Measurements from ENCODE around the gene RAB11FIP4.

RAB11FIP4 gene

DNA sequence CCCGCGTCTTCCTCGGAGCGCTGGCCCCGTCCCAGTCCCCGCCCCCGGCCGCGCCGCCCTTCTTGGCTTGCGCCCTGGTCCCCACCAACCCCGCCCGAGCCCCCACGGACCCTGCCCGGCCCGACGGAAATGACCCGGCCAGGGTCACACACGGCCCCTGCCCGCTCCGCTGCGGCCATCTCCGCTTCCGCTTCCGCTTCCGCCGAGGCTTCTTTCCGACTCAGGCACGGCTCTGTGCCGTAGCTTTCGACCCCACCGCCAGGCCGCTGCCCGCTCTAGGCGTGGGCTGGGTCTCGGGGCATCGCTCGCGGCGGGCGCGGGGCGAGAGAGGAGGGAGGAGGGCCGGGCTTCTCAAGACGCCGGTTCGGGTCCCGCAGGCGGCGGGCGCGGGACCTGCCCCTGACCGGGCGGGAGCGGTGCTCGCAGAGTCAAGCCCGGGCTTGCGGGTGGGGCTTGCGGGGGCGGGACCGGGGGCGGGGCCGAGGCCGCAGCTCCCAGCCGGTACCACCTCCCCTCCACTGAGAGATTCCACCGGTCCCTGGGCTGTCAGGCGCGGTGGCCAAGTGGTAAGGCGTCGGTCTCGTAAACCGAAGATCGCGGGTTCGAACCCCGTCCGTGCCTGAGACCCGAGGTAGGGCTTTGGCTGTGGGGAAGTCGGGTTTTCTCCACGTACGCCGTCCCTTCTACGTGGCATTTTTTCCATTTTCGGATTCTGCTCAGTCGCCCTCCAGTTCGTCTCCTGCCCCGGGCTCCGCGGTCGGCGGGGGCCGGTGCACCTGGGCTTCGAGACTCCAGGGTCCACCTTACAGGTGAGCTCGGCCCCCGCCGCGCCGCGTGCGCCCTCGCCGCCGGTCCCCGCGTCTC is 158.3 kb downstream of the RAB11FIP4 start:
- peak; percentile 73 for DNase-seq (ENCODE audit: low read depth)

DNA sequence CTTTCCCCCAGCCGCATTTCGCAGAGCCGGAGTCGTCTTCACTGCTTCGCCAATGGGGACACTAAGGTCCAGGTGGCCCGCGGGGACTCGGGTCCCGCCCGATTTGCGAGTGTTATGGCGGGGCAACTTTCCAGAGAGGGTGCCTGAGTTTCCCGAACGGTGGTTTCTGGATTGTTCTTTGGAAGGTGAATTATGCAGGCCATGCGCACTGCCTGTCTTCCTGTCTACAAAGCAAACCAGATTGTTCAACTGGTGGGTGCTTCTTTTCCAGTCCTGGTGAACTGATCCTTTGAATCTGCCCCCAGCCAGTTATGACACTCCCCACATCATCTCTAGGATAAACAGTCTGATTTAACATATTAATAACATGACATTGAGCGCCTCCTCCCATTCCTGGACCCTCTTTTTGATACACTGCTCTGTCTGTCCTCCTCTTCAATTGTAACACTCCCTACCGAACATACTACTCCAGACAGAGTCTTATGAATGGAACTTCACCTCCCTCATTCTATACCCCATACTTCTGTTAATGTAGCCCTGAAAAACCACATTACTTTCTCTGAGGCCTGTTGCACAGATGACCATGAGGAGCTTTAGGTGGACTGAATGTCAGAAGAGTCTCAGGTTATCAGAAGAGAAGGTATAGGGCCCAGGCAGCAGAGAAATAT is 159.0 kb downstream of the RAB11FIP4 start:
- DNase-seq (ENCODE audit: low read depth), result no peak

DNA sequence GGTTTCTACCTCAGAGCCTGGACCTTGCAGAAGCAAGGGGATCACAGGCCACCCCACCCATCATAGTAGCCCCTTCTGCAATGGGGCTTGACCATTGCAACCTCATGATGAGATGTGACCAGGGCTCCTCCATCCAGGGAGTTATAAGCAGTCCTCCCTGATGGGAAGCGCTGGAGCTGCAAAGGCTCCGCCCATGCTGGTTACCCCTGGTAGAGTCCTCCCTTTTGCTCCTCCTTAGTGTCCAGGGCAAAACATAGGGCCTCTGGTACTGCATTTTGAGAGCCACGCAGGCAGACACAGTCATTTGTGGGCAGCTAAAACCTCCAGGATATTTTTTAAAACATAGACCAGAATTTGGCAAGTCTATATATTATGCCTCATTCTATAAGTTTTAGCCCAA is 161.1 kb downstream of the RAB11FIP4 start:
- DNase-seq (ENCODE audit: low read depth), result no peak

DNA sequence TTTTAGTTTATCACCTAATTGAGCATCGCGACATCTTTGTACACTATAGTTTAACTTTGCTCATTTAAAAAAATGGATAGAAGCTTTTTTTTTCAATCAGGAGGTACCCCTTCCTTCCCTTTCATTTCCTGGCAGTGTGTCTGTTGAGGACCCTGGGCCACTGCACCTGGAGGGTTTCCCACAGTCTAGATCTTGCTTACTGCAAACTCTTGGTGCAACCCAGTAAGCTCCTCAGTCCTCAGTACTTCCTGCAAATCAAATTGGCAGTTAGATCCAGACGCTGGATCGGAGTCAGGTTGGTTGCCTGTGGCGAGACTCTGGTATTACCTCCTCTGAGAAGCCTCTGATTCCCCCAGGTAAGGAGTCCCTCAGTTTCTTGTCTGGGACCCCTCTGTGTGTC is 162.0 kb downstream of the RAB11FIP4 start:
- DNase-seq (ENCODE audit: low read depth), result no peak

DNA sequence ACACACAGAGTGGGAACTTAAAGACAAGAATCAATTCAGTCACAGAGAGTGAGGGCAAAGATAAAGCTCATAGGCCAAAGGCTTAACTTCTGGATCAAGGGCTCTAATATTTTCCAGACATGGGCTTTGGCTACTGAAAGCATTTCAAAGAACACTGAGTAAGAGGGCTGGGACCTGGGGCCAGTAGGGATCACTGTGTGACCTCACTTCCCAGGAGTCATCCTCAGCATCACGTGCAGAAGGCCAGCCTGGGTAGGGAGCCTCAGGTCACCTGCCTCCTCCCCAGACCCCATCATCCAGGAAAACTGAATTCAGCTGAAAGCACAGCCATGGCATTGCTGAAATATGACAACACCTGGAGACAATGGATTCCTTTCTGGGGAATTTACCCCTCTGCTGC is 163.5 kb downstream of the RAB11FIP4 start:
- no peak for DNase-seq (ENCODE audit: low read depth)

DNA sequence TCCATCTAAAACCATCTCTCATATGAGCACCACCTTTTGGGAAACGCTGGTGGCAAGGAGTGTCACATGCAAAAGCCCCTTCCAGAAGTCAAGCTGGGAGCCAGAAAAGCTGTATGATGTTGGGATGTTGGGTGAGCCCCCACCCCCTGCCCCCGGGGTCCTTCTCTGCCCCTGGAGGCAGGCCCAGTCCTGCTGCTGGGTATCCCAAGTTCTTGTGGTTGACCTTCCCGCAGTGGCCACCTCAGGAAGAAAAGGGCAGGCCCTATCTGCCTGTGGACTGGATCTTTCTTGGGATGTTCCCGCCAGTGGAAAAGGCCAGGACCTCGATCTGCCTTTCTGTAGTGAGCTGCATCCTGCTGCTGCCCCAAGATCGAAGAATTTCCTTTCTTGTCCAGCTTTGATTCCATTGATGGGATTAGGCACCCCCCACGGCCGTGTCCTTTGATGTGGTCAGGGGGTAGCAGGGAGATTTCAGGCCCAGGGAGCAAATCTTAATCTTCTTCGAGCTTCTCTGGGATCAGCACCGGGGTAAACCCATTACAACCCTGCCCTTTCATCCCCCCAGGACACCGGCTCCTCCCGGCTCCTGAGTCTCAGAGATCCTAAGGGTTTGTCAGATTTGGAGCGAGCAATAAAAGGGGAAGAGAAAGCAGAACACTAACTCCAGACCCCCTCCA is 165.6 kb downstream of the RAB11FIP4 start:
- DNase-seq (ENCODE audit: low read depth), result no peak

DNA sequence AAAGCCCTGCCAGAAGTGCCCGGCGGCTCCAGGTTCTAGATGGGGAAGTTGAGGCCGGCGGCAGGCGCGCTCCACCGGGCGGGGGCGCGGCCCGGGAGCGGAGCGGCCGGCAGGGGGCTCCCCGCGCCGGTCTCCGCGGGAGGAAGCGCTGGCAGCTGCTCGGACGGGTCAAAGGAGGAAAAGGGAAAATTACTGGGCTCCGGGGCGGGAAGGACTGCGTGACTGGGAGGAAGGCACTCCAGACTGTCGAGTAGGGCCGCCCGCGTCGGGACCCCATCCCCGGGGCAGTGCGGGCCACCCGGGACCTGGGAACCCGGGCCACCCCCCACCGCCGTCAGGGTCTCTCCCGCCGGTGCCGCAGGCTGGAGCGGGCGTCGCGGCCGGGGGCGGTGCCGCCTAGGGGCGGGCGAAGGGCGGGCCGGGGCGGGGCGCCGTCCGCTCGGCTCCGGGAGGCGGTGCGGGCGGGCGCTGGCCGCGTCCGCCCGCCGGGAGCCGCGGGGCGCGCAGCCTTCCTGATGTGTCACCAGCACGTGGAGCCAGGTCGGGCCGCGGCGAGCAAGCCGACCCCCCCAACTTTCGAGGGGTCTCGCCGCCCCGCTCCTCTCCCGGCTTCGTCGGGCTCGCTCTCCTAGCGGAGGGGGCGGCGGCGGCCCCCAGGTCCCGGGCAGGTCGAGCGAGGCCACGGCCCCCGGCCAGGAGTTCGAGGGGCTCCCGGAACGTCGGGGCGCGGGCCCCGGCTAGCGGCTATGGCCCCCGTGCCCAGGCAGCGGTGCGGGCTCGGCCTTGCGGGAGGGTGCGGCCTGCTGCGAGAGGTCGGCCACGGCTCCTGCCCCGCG is 167.5 kb downstream of the RAB11FIP4 start:
- peak; percentile 33 for DNase-seq (ENCODE audit: low read depth)

DNA sequence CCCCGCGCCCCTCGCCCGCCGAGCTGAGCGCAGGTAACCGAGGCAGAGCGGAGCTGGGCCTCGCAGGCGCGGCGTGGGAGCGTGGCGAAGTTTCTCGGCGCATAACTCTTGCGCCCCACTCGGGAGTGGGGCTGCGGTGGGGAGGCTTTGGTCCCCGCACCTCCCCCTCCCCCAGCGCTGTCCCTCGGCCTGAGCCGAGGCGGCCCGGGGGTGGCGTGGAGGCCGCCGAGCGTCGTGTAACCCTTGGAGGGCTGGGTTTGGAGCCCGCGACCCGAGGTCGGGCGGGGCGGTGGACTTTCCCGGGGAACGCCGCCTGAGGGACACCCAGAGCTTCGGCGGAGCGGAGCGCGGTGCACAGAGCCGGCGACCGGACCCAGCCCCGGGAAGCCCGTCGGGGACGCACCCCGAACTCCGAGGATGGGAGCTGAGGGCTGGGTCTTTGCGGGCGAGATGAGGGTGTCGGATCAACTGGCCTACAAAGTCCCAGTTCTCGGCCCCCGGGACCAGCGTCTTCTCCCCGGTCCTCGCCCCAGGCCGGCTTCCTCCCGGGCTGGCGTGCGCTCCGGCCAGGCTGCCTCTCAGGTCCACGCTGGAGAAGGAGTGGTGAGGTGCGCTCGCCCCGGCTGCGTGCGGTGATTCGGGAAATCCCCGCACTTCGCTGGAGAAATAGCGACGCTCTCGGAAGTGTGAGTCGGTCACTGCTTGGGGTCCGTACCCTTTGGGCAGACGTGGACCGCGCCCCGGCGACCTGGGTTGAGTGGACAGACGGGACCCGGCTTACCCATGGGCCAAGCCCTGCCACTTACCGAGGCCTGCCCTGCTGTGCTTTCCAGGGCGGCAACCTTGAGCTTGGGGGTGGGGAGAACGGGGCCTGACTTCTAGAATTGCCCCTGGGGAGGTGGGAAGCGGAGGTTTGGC is 168.4 kb downstream of the RAB11FIP4 start:
- DNase-seq (ENCODE audit: low read depth), result no peak

DNA sequence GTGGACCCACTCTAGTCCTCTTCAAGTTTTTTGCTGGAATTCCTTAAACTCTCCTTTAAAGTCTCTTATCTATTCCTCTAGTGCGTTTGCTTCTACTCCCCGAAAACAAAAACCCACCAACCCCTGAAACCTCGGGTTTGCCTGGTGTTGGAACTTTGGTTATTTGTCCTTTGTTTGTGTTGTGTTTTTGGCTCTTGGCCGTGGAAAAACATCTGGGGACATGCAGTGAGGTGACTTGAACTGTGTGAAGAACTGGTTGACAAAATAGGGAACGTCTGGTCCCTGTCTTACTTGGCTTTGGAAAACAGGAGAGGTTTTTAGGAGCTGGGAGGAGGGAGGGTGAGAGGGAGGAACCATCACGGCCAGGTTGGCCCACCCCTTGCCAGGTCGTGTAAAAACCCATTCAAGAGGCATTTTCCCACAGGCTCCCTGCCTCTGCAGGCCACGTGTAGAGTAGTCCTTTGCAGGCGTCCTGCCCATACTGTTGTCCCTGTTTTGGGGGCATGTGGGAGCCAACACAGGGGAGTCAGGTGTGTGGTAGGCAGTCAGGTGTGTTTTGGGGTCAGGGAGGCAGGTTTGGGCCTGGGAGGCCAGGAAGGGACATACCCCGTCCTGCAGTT is 169.3 kb downstream of the RAB11FIP4 start:
- no peak for DNase-seq (ENCODE audit: low read depth)

DNA sequence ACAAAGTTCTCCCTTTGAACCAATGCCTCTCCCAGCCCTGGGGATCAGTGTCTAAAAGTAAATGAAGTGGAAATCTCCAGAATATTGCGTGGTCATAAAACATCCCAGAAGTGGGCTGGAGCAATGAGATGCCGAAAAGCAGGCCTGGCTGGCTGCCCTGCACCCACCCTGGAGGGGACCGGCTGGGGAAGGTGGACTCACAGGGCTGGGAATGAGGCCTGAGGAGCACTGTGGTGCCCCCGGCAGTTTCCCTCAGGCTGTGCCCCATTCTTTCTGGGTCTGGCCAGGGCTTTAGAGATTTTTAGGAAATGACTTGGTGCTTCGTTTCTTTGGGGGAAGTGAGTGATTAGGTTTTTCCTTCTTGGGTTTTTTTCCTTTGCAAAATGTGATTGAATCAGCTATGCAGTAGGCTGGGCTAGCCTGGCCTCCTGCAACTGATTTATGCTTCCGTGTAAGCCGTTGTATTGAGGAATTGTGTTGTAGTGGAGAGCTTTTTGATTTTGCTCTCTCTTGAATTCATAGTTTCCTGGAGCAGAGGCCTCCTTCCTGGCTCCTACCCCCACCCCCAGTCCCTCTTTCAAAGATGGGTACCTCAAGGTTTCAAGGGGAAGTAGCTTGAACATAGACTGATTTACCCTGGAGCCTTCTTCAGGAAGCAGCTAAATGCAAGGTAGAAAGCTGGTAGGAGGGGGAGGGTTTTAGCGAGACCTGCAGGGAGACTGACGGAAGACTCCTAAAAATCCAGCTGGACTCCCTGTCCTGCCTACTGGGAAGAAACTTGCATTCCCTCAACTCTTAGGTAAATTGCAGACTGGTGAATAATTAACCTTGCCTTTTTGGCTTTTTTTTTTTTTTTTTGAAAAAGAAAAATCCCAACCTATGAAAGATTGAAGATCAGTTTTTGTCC is 170.2 kb downstream of the RAB11FIP4 start:
- no peak for DNase-seq (ENCODE audit: low read depth)

DNA sequence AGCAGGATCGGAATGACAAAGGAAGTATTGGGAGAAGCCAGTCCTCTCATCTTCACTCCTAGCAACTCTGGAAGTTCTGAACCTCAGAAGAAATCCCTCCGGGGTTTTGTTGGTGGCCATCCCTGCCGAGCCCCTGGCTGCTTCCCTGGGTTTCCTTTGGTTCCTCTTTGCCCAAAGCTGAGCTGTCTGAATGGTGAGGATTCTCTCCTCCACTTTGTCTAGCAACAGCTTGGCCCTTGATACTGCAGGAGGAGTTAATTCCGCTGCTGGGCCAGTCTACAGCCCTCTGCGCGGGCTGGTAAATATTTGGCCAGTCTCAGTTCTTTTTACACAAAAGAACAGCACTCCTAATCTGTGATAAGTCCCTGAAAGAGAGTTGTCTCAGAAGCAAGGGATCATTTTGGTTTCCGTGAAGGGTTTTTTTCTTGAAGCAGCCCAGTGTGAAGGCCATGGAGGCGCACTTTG is 170.9 kb downstream of the RAB11FIP4 start:
- DNase-seq (ENCODE audit: low read depth), result no peak

DNA sequence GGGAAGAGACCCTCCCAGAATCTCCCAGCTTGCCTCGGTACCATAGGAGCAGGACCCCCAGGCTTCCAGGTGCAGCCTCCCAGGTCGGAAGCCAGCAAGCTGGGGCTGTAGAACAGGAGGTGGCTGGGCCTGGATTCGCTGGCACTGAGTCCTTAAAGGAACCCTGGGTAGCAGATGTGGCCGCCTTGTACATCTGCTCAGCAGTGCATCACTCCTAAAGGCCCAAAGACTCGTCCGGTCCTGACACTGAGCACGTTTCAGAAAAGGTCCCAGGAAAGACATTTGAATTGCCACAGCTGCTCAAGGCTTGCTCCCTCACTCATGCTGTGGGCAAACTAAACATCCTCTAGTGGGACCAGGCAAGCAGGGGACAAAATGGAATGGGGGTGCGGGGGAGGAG is 172.8 kb downstream of the RAB11FIP4 start:
- no peak for DNase-seq (ENCODE audit: low read depth)

DNA sequence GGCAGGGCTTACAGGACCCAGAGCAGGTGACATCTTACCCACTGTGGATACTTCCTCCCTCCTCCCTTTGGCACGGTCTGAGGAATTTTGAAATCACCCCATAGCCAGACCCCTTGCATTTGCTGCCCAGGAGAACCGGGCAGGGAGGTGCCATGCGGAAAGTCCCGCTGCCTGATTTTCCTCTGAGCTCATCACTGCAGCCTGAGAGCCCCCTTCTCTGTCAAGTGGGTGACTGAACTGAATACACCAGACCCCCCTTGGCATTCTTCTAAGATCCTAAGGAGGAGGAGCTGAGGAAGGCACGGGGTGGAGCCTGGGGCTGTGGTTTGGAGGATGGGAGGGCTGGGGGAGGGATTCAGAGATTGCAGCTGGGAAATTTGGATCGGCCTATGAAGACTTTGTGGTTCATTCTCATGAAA is 173.4 kb downstream of the RAB11FIP4 start:
- no peak for DNase-seq (ENCODE audit: low read depth)

DNA sequence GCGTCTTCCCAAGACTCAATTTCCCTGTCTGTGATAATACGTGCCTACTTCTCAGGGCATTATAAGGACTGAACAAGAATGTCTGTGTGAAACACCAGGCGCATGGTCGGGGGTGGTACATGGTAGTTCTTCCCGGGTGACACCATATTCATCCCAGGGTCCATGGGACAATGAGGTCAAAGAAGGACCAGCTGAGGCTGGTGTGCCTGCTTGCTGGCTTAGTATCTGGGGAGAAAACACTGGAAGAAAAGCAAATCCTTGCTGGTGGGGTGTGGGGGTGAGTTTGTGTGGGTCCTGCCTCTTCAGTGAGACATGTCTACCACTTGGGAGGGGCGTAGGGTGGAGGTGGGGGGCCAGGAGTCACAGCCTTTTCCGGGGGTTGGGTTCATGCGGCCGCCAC is 174.2 kb downstream of the RAB11FIP4 start:
- DNase-seq (ENCODE audit: low read depth), result no peak

DNA sequence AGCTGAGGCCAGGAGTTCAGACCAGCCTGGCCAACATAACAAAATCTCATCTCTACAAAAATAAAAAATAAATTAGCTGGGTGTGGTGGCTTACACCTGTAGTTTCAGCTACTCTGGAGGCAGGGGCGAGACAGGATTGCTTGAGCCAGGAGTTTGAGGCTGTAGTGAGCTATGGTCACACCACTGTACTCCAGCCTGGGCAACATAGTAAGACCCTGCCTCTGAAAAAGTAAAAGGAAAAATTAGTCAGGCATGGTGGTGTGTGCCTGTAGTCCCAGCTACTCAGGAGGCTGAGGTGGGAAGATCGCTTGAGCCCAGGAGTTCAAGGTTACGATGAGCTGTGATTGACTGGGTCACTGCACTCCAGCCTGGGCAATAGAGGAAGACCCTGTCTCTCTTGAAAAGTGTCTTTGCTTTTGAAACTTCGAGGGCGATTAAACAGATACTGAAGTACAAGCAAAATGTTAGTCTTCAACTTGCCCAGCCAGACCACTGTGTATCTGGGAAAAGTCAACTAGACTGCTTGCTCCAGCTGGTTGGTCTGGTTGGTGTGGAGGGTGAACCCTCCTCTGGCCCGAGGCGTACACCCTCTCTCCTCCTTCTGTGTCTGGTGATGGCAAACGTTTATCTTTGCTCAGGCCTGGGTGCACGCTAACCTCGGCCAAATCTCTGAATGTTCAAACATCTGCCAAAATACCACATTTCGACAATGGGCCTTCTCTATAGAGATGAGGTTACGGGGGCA is 174.9 kb downstream of the RAB11FIP4 start:
- DNase-seq (ENCODE audit: low read depth), result no peak

DNA sequence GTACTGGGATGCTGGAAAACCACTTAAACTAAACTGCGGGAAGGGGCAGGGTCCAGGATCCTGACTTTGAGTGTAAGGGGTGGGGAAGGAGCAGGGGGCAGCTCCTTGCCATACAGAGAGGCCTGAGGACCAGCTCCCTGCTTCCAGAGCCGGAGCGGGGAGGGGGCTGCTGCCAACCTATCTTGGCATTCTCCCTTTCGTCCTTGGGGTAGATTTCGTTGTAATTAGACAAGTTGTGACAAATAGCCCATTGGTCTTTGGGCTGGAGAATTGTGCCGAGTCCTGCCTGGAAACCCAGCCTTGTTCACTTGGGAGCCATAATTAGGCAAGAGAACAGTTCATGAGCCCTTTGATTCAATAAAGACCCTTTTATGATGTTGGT is 175.5 kb downstream of the RAB11FIP4 start:
- DNase-seq (ENCODE audit: low read depth), result no peak

DNA sequence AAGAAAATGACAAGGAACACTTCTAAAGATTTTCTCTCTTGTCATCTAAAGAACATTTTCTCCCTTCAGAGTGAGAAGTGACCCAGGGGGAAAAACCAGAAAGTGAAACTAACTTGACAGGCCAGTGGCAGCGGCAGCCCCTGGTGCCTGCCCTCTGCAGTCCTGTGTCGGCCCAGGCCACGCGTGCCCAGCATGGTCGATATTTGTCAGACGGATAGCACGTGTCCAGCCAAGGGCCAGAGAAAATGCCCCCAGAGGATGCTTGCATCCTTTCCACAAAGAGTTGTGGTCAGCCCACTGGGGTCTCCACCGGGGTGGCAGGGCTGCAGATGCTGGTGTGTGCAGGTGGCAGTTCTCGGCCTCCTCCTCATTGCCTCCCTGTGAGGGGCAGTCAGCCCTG is 176.6 kb downstream of the RAB11FIP4 start:
- DNase-seq (ENCODE audit: low read depth), result no peak

DNA sequence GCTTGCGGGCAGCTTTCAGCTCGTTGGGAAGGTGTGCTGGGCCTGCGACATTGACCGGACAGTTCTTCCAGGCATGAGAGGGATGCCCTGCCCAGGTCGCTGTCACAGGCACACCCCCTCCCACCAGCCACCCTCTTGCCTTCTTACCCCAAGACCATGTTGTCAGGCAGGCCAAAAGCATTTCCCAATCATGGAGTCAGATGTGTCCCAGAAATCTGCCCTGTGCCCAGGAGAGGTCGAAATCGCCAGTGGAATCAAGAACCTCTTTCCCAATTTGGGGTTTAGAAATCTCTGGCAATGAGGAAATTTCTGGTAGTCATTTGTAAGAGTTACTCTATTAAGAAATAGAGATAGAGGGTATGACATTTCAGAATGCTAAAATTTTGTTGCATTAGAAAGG is 177.1 kb downstream of the RAB11FIP4 start:
- DNase-seq (ENCODE audit: low read depth), result no peak

DNA sequence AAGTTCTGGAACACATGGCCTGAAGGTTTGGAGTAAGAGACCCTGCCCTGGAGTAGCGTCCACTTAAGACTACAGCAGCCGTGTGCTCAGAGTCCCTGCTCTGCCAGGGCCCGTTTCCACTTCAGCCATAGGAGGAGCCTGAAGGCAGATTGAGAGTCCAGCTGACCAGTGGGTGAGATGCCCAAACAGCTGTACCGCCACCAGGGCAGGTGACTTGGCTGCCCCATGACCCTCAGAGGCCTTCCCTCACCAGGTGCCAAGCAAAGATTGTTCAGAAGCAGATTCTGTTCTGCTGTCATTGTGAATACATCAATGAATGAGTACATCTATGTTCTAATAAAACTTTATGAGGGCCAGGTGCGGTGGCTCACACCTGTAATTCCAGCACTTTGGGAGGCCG is 178.8 kb downstream of the RAB11FIP4 start:
- no peak for DNase-seq (ENCODE audit: low read depth)
